NCI-H2196 treated with DMSO at 0.1 percent for 48 hours (cell line): ENCODE measurements around the gene NEURL1.
"Not testable (repeated sequence)": the region's sequence is repeated elsewhere in the genome, so short reads cannot be mapped to it uniquely, and the experiment has no call there.

Experiments used
- DNase-seq: peaks from one replicate; lab custom pipeline; 2025; ENCODE audit not compliant: unreplicated experiment; lab: John Stamatoyannopoulos, UW

The NEURL1 gene

GRCh38 chr10:103512591-103513379, 19.3 kb downstream of the NEURL1 start:
- no peak for DNase-seq

- no peak for DNase-seq
Measured at GRCh38 chr10:103513380-103514060, 20.0 kb downstream of the NEURL1 start.

- no peak for DNase-seq
Measured at GRCh38 chr10:103514244-103514643, 20.7 kb downstream of the NEURL1 start.

GRCh38 chr10:103517234-103518085, 24.0 kb downstream of the NEURL1 start:
- DNase-seq, result no peak

GRCh38 chr10:103519798-103520197, 26.3 kb downstream of the NEURL1 start:
- no peak for DNase-seq

- DNase-seq, result not testable (repeated sequence)
Measured at GRCh38 chr10:103522006-103522405, 28.5 kb downstream of the NEURL1 start.

GRCh38 chr10:103523683-103524082, 30.2 kb downstream of the NEURL1 start:
- no peak for DNase-seq

GRCh38 chr10:103525901-103526300, 32.4 kb downstream of the NEURL1 start:
- DNase-seq, result no peak

- not testable (repeated sequence) for DNase-seq
Measured at GRCh38 chr10:103527476-103527875, 34.0 kb downstream of the NEURL1 start.

GRCh38 chr10:103528549-103528948, 35.0 kb downstream of the NEURL1 start:
- DNase-seq, result no peak

GRCh38 chr10:103529539-103529938, 36.0 kb downstream of the NEURL1 start:
- no peak for DNase-seq

GRCh38 chr10:103533827-103534226, 40.3 kb downstream of the NEURL1 start:
- DNase-seq, result no peak

- no peak for DNase-seq
Measured at GRCh38 chr10:103534621-103535498, 41.4 kb downstream of the NEURL1 start.

- DNase-seq, result no peak
Measured at GRCh38 chr10:103535595-103535994, 42.1 kb downstream of the NEURL1 start.

- no peak for DNase-seq
Measured at GRCh38 chr10:103539751-103540150, 46.2 kb downstream of the NEURL1 start.

- no peak for DNase-seq
Measured at GRCh38 chr10:103540722-103541121, 47.2 kb downstream of the NEURL1 start.

GRCh38 chr10:103541616-103542015, 48.1 kb downstream of the NEURL1 start:
- DNase-seq, result no peak

- DNase-seq, result peak; percentile 72
Measured at GRCh38 chr10:103542764-103543616, 49.5 kb downstream of the NEURL1 start.

- DNase-seq, result no peak
Measured at GRCh38 chr10:103543617-103544525, 50.4 kb downstream of the NEURL1 start.
